ENCODE results near the gene TMEM135. TPM values are rescaled to one million over a fixed set of nuclear protein-coding genes. Genes with fewer than 3 reads are reported as not detected.

The TMEM135 gene
- total RNA-seq, 1 experiment from 2014 or later: 14.0 TPM

DNA sequence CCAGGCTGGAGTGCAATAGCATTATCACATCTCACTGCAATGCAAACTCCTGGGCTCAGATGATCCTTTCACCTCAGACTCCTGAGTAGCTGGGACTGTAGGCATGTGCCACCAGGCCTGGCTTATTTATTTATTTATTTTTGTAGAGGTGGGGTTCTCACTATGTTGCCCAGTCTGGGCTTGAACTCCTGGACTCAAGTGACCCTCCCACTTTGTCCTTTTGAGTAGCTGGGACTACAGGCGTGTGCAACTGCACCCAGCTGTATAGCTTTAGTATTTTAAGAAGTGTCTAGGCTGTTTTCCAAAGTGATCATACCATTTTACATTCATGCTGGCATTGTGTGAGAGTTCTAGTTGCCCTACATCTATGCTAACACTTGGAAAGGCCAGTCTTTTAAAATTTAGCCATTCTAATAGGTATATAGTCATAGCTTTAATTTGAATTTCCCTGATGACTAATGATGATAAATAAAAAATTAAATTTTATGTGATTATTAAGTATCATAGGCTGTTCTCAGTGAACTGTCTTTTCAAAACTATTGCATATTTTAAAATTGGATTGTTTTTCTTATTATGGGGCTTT is 96.9 kb downstream of the TMEM135 start:
- Histone ChIP-seq H3K36me3 (ENCODE audit: low read depth, low read length) (no peaks in the 10 kb centered on the region), H3K4me2 (ENCODE audit: low read length) (no peak overlapping the region), H3K4me3 (ENCODE audit: low read length) (no peak overlapping the region), H3F3A (ENCODE audit: low read length, unreplicated experiment) (no peaks in the 10 kb centered on the region), H3K9me3 (ENCODE audit: low read length) (no peaks in the 10 kb centered on the region), H3K9me2 (replicated peaks; ENCODE audit: low read length) (no peaks in the 10 kb centered on the region), H3K27ac (ENCODE audit: low read length) (no peak overlapping the region), H3K4me1 (ENCODE audit: insufficient read depth, low read length) (no peaks in the 10 kb centered on the region), H3K79me2 (ENCODE audit: low read length) (no peaks in the 10 kb centered on the region), H3K27me3 (ENCODE audit: low read length) (no peaks in the 10 kb centered on the region), H2AFZ (ENCODE audit: low read length) (no peak overlapping the region), H3K9ac (ENCODE audit: low read length) (no peak overlapping the region), H4K20me1 (ENCODE audit: low read length) (no peaks in the 10 kb centered on the region)
- ATAC-seq (peak; percentile 61), DNase-seq (no peak)
- BruUV-seq (replicated peaks): no TSS peak
- no peak for TF ChIP-seq EZH2phosphoT487 (IDR thresholded peaks at IDR 0.05; ENCODE audit: borderline replicate concordance, low read length)
- no peak for TF ChIP-seq EZH2 (IDR thresholded peaks at IDR 0.05; ENCODE audit: low read length, unreplicated experiment)
- TF ChIP-seq, protein P1, sequence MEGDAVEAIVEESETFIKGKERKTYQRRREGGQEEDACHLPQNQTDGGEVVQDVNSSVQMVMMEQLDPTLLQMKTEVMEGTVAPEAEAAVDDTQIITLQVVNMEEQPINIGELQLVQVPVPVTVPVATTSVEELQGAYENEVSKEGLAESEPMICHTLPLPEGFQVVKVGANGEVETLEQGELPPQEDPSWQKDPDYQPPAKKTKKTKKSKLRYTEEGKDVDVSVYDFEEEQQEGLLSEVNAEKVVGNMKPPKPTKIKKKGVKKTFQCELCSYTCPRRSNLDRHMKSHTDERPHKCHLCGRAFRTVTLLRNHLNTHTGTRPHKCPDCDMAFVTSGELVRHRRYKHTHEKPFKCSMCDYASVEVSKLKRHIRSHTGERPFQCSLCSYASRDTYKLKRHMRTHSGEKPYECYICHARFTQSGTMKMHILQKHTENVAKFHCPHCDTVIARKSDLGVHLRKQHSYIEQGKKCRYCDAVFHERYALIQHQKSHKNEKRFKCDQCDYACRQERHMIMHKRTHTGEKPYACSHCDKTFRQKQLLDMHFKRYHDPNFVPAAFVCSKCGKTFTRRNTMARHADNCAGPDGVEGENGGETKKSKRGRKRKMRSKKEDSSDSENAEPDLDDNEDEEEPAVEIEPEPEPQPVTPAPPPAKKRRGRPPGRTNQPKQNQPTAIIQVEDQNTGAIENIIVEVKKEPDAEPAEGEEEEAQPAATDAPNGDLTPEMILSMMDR (conservative IDR thresholded peaks at IDR 0.05; ENCODE audit: low read depth, low read length): no peak
- ChIA-PET POLR2A (ENCODE audit: unreplicated experiment) (no interaction called here), CTCF (no interaction called here)
- intact Hi-C loops (cut with micrococcal nuclease): no loop called here

GRCh38 chr11:87136236-87136635 is 98.5 kb downstream of the TMEM135 start:
- ATAC-seq: no peak
- intact Hi-C loops (cut with micrococcal nuclease): no loop called here
- TF ChIP-seq, protein P1 (conservative IDR thresholded peaks at IDR 0.05; ENCODE audit: low read depth, low read length): no peak
- no peak for TF ChIP-seq EZH2 (IDR thresholded peaks at IDR 0.05; ENCODE audit: low read length, unreplicated experiment)
- no peak for TF ChIP-seq EZH2phosphoT487 (IDR thresholded peaks at IDR 0.05; ENCODE audit: borderline replicate concordance, low read length)

DNA sequence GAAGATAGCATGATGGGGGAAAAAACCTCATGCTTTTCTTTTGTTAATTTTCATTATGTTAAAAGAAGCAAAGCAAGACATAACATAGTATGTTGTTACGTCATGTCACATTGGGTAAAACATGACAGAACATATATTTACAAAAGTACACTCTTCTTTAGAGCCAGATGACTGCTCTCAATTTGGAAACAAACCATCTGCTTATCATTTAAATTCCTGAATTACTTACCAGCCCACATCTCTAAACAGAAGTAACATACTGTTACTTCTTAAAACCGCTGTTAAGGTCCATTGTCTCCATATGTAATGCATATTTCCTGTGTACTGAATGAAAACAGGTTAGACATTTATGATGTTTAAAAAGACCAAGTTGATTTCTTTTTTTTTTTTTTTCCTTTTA is 100.0 kb downstream of the TMEM135 start:
- Histone ChIP-seq H3F3A (ENCODE audit: low read length, unreplicated experiment) (no peaks in the 10 kb centered on the region), H3K79me2 (ENCODE audit: low read length) (no peaks in the 10 kb centered on the region), H3K9me3 (ENCODE audit: low read length) (no peaks in the 10 kb centered on the region), H3K27me3 (ENCODE audit: low read length) (no peaks in the 10 kb centered on the region), H3K4me2 (ENCODE audit: low read length) (no peak overlapping the region), H4K20me1 (ENCODE audit: low read length) (0 out of 2 replicates have a peak, but pooled peaks cover 4% of the 10 kb centered on the region), H3K36me3 (ENCODE audit: low read depth, low read length) (no peaks in the 10 kb centered on the region), H3K4me1 (ENCODE audit: insufficient read depth, low read length) (peaks cover 6% of the 10 kb centered on the region), H3K9ac (ENCODE audit: low read length) (no peak overlapping the region), H3K27ac (ENCODE audit: low read length) (no peak overlapping the region), H3K9me2 (replicated peaks; ENCODE audit: low read length) (no peaks in the 10 kb centered on the region), H3K4me3 (ENCODE audit: low read length) (no peak overlapping the region), H2AFZ (ENCODE audit: low read length) (no peak overlapping the region)
- TF ChIP-seq EZH2 (IDR thresholded peaks at IDR 0.05; ENCODE audit: low read length, unreplicated experiment): no peak
- TF ChIP-seq, protein P1 (conservative IDR thresholded peaks at IDR 0.05; ENCODE audit: low read depth, low read length): no peak
- TF ChIP-seq EZH2phosphoT487 (IDR thresholded peaks at IDR 0.05; ENCODE audit: borderline replicate concordance, low read length): no peak
- intact Hi-C loops (cut with micrococcal nuclease): no loop called here
- CTCF ChIA-PET: no interaction called here
- no peak for ATAC-seq
- POLR2A ChIA-PET (ENCODE audit: unreplicated experiment): no interaction called here
- BruUV-seq (replicated peaks): no TSS peak
- DNase-seq: no peak

More at GRCh38 chr11:87136236-87136635, 98.5 kb downstream of the TMEM135 start:
- H3K4me3 ChIP-seq (ENCODE audit: low read length): no peak overlapping the region
- no peak for DNase-seq
- H2AFZ ChIP-seq (ENCODE audit: low read length): no peak overlapping the region
- H3K4me1 ChIP-seq (ENCODE audit: insufficient read depth, low read length): peaks cover 6% of the 10 kb centered on the region
- H3K9me3 ChIP-seq (ENCODE audit: low read length): no peaks in the 10 kb centered on the region
- H4K20me1 ChIP-seq (ENCODE audit: low read length): no peaks in the 10 kb centered on the region
- ChIA-PET CTCF (no interaction called here), POLR2A (ENCODE audit: unreplicated experiment) (interaction anchor here (0.7 kb wide), 1 partner anchor 56 kb away, joined by 3 read pairs; no protein-coding TSS in a partner anchor)
- no peak overlapping the region for H3K9ac ChIP-seq (ENCODE audit: low read length)
- no peaks in the 10 kb centered on the region for H3K36me3 ChIP-seq (ENCODE audit: low read depth, low read length)
- H3K27ac ChIP-seq (ENCODE audit: low read length): no peak overlapping the region
- no peak overlapping the region for H3K4me2 ChIP-seq (ENCODE audit: low read length)
- H3K9me2 ChIP-seq (replicated peaks; ENCODE audit: low read length): no peaks in the 10 kb centered on the region
- no peaks in the 10 kb centered on the region for H3K27me3 ChIP-seq (ENCODE audit: low read length)
- no TSS peak for BruUV-seq (replicated peaks)
- no peaks in the 10 kb centered on the region for H3K79me2 ChIP-seq (ENCODE audit: low read length)
- no peaks in the 10 kb centered on the region for H3F3A ChIP-seq (ENCODE audit: low read length, unreplicated experiment)

Measured in PC-3 (cell line).